Keratinocyte (primary cell): ENCODE measurements around the gene HSFX1. TPM values are rescaled to one million over a fixed set of nuclear protein-coding genes. Genes with fewer than 3 reads are reported as not detected.
"Not testable (repeated sequence)": the region's sequence is repeated elsewhere in the genome, so short reads cannot be mapped to it uniquely, and the experiment has no call there.

Experiments
- DNase-seq: peaks from one replicate; pipeline ENCODE4 v3.0.0-alpha.2; 2011; ENCODE audit warnings: low read depth, missing footprints, low spot score
- FAIRE-seq: peaks from 2 replicates; lab custom pipeline; 2011; peaks lifted over from hg19 to GRCh38; lab: Jason Lieb, UNC
- H2AFZ ChIP-seq: 2 replicates; pipeline ENCODE4 v1.6.0; 2012; ENCODE audit warnings: low read length, control low read depth, inconsistent platforms; ENCODE audit not compliant: control insufficient read depth
- H3K27ac ChIP-seq: 2 replicates; pipeline ENCODE4 v1.5.1; 2011; ENCODE audit warnings: low read length; ENCODE audit not compliant: control insufficient read depth, insufficient read depth
- H3K27me3 ChIP-seq: 3 replicates; pipeline ENCODE4 v1.6.0; 2011; ENCODE audit warnings: low read length; ENCODE audit not compliant: control insufficient read depth, insufficient read depth; ENCODE audit errors: extremely low read depth
- H3K36me3 ChIP-seq, 2 experiments: 2 replicates in 1 of 2; 3 replicates in 1 of 2; pipeline ENCODE4 v1.5.1; 2011; ENCODE audit warnings: low read length in 2 of 2, mild to moderate bottlenecking in 1 of 2; ENCODE audit not compliant: control insufficient read depth in 2 of 2, insufficient read depth in 2 of 2; ENCODE audit errors: extremely low read depth in 1 of 2
- H3K4me1 ChIP-seq: 3 replicates; pipeline ENCODE4 v1.5.1; 2011; ENCODE audit warnings: low read length; ENCODE audit not compliant: control insufficient read depth, insufficient read depth; ENCODE audit errors: extremely low read depth
- H3K4me2 ChIP-seq: 3 replicates; pipeline ENCODE4 v1.6.0; 2011; ENCODE audit warnings: low read depth, low read length; ENCODE audit not compliant: control insufficient read depth, insufficient read depth; ENCODE audit errors: extremely low read depth
- H3K4me3 ChIP-seq, 3 experiments: fragments of 200-600 bp in 1 of 3; sonication (generic) in 1 of 3; 2 replicates in 2 of 3; 3 replicates in 1 of 3; pipeline ENCODE4 v1.5.1; 2011 to 2016; ENCODE audit warnings: low read length in 3 of 3, mild to moderate bottlenecking in 3 of 3, control low read depth in 2 of 3, inconsistent platforms in 1 of 3, low read depth in 1 of 3, mixed read lengths in 1 of 3, mixed run types in 1 of 3, moderate library complexity in 1 of 3; ENCODE audit not compliant: control insufficient read depth in 2 of 3, insufficient read depth in 2 of 3; ENCODE audit errors: extremely low read depth in 1 of 3
- H3K79me2 ChIP-seq: 2 replicates; pipeline ENCODE4 v1.6.0; 2012; ENCODE audit warnings: low read length; ENCODE audit not compliant: control insufficient read depth, insufficient read depth
- H3K9ac ChIP-seq: 3 replicates; pipeline ENCODE4 v1.6.0; 2011; ENCODE audit warnings: low read length; ENCODE audit not compliant: control insufficient read depth, insufficient read depth; ENCODE audit errors: extremely low read depth
- H3K9me1 ChIP-seq: 3 replicates; pipeline ENCODE4 v1.6.0; 2011; ENCODE audit warnings: low read length; ENCODE audit not compliant: control insufficient read depth, insufficient read depth; ENCODE audit errors: extremely low read depth
- H3K9me3 ChIP-seq: 2 replicates; pipeline ENCODE4 v1.5.1; 2012; ENCODE audit warnings: low read depth, low read length; ENCODE audit not compliant: control insufficient read depth
- H4K20me1 ChIP-seq: 3 replicates; pipeline ENCODE4 v1.6.0; 2011; ENCODE audit warnings: low read length; ENCODE audit not compliant: control insufficient read depth, insufficient read depth; ENCODE audit errors: extremely low read depth
- CTCF ChIP-seq, 3 experiments: IDR thresholded peaks in 1 of 3; conservative IDR thresholded peaks in 1 of 3; optimal IDR thresholded peaks in 1 of 3; 2 replicates in 2 of 3; 3 replicates in 1 of 3; pipeline versions ENCODE3 to v1.5.1; 2011; ENCODE audit warnings: low read length in 3 of 3, mild to moderate bottlenecking in 3 of 3, moderate library complexity in 2 of 3, control low read depth in 1 of 3, inconsistent platforms in 1 of 3; ENCODE audit not compliant: insufficient read depth in 2 of 3; ENCODE audit errors: extremely low read depth in 1 of 3
- EZH2 ChIP-seq: IDR thresholded peaks from one replicate; pipeline ENCODE4 v1.6.1; 2012; ENCODE audit warnings: inconsistent platforms, mild to moderate bottlenecking, low read length, moderate library complexity
- dilution Hi-C: fragments of 300-500 bp; cut with MboI; formaldehyde crosslinking; loops from one replicate; pipeline ENCODE4 v1.7.0; 2020; ENCODE audit warnings: low sequenced_read_pairs; ENCODE audit not compliant: extremely low pct_ligation_motif_present
- polyA plus RNA-seq, 5 experiments: library from polyadenylated mRNA; depleted of rRNA in 3 of 5; stranded (reverse) in 3 of 5; stranded (forward) in 1 of 5; unstranded in 1 of 5; fragments of >200 nt; gene quantifications; 1 replicate in 1 of 5; 2 replicates in 3 of 5; 3 replicates in 1 of 5; pipeline versions ENCODE4 v1.2.1 to v1.2.3, GENCODE V29; 2011 to 2012; ENCODE audit warnings: missing spikeins in 2 of 5, low read depth in 1 of 5, low replicate concordance in 1 of 5

The HSFX1 gene
- polyA plus RNA-seq, 1 donor (not counting 4 experiments of a cell fraction or from before 2014, with no cell fraction given), result not detected

- Histone ChIP-seq H3K4me1 (no peaks in the 10 kb centered on the region), H3K4me2 (no peak overlapping the region), H3K9ac (no peak overlapping the region), H2AFZ (no peak overlapping the region), H3K36me3 (no peaks in the 10 kb centered on the region), H4K20me1 (no peaks in the 10 kb centered on the region), H3K27ac (no peak overlapping the region), H3K27me3 (no peaks in the 10 kb centered on the region), H3K4me3 (no peak overlapping the region), H3K79me2 (no peaks in the 10 kb centered on the region), H3K9me1 (no peaks in the 10 kb centered on the region), H3K9me3 (no peaks in the 10 kb centered on the region)
- dilution Hi-C loops, result no loop called here
- no peak for DNase-seq
- FAIRE-seq, result no peak
- no peak for TF ChIP-seq EZH2
- no peak for TF ChIP-seq CTCF (optimal IDR thresholded peaks at IDR 0.05 in 1 of 3, IDR thresholded peaks at IDR 0.05 in 1 of 3, conservative IDR thresholded peaks at IDR 0.05 in 1 of 3; ENCODE audit: extremely low read depth in 1 of 3, insufficient read depth in 2 of 3, low read length in 3 of 3)
Measured at GRCh38 chrX:149762696-149763614, 10.9 kb upstream of the HSFX1 start.

- H3K36me3 ChIP-seq, H2AFZ ChIP-seq, dilution Hi-C loops, H3K4me1 ChIP-seq, DNase-seq, H3K27ac ChIP-seq, FAIRE-seq, H3K9me1 ChIP-seq, H3K79me2 ChIP-seq, H3K4me3 ChIP-seq, H3K9ac ChIP-seq, H4K20me1 ChIP-seq, H3K9me3 ChIP-seq, H3K27me3 ChIP-seq, H3K4me2 ChIP-seq: not testable (repeated sequence)
Measured at GRCh38 chrX:149770344-149770743, 3.5 kb upstream of the HSFX1 start.

GRCh38 chrX:149773026-149773425, 842 bp upstream of the HSFX1 start:
- H3K27me3 ChIP-seq, H3K4me1 ChIP-seq, H3K9ac ChIP-seq, H3K79me2 ChIP-seq, H2AFZ ChIP-seq, H4K20me1 ChIP-seq, FAIRE-seq, dilution Hi-C loops, H3K4me2 ChIP-seq, H3K4me3 ChIP-seq, H3K9me1 ChIP-seq, H3K9me3 ChIP-seq, DNase-seq, H3K27ac ChIP-seq, H3K36me3 ChIP-seq: not testable (repeated sequence)

DNA sequence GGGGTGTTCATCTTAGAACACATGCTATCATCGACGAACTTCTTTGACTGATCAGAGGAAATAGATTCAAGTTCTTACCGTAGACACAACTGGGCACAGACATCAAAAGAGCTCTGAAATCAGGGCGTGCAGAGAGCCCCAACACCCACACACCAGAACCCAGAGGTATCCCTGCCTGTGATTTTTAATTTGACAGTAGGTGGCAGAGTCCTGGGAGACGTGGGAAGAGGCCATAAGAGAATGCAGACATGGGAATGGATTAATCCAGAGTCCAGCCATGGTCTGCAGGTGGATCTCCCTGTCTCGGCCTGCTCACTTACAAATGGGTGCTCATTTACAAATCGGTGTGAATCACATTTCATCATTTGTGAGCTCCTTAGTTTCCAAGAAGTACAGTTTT, 4.1 kb downstream of the HSFX1 start:
- H4K20me1 ChIP-seq, H3K4me1 ChIP-seq, DNase-seq, H3K9me1 ChIP-seq, H3K4me2 ChIP-seq, H3K9me3 ChIP-seq, H3K79me2 ChIP-seq, H3K27ac ChIP-seq, dilution Hi-C loops, H3K27me3 ChIP-seq, H3K4me3 ChIP-seq, H2AFZ ChIP-seq, H3K36me3 ChIP-seq, H3K9ac ChIP-seq: not testable (repeated sequence)
- FAIRE-seq, result peak; percentile 34
